HepG2 (cell line): Measurements from ENCODE around the gene MPC2. TPM values are rescaled to one million over a fixed set of nuclear protein-coding genes. Genes with fewer than 3 reads are reported as not detected.
A peak's percentile ranks its signal among the peaks of the same experiment; 100 is the strongest.

Source experiments
- ARHGAP35 ChIP-seq: sonication (generic); formaldehyde crosslinking; IDR thresholded peaks from 2 replicates; pipeline ENCODE4 v1.9.0; 2022; ENCODE audit warnings: mild to moderate bottlenecking, inconsistent platforms, moderate library complexity, missing genetic modification reagents, borderline replicate concordance
- BCL6 ChIP-seq: IDR thresholded peaks from 2 replicates; pipeline ENCODE4 v1.6.1; 2016; ENCODE audit warnings: missing genetic modification reagents, missing compliant biosample characterization
- HNF4A ChIP-seq: sonication (generic); formaldehyde crosslinking; IDR thresholded peaks from 2 replicates; pipeline ENCODE4 v1.4.0; 2020; ENCODE audit warnings: missing genetic modification reagents
- MYC ChIP-seq: sonication (generic); formaldehyde crosslinking; IDR thresholded peaks from 2 replicates; pipeline ENCODE4 v1.9.0; 2021; ENCODE audit warnings: missing genetic modification reagents, borderline replicate concordance
- NRL ChIP-seq: sonication (generic); formaldehyde crosslinking; IDR thresholded peaks from 2 replicates; pipeline ENCODE4 v1.5.0; 2020; ENCODE audit warnings: missing genetic modification reagents, mild to moderate bottlenecking, moderate library complexity, borderline replicate concordance
- PHB2 ChIP-seq: fragments of 450-650 bp; IDR thresholded peaks from 2 replicates; pipeline ENCODE4 v1.6.1; 2018; ENCODE audit not compliant: partially characterized antibody
- RCOR2 ChIP-seq: IDR thresholded peaks from 2 replicates; pipeline ENCODE4 v1.6.1; 2016; ENCODE audit warnings: missing biosample characterization, missing genetic modification reagents
- RXRB ChIP-seq: IDR thresholded peaks from 2 replicates; pipeline ENCODE4 v1.6.1; 2016; ENCODE audit warnings: borderline replicate concordance, missing genetic modification reagents, missing compliant biosample characterization
- SOX13 ChIP-seq, 3 experiments: fragments of 450-650 bp in 1 of 3; sonication (generic) in 1 of 3; formaldehyde crosslinking in 1 of 3; IDR thresholded peaks in 2 of 3; conservative IDR thresholded peaks in 1 of 3; 2 replicates each; pipeline versions ENCODE4 v1.5.0 to v1.6.1; 2016 to 2020; ENCODE audit warnings: antibody characterized with exemption in 1 of 3, mild to moderate bottlenecking in 1 of 3, missing compliant biosample characterization in 1 of 3, missing genetic modification reagents in 1 of 3, moderate library complexity in 1 of 3
- SRSF9 ChIP-seq: fragments of 200-400 bp; formaldehyde crosslinking; IDR thresholded peaks from 2 replicates; pipeline ENCODE4 v1.6.1; 2018; ENCODE audit warnings: borderline replicate concordance, mild to moderate bottlenecking, low read depth, low read length; ENCODE audit not compliant: insufficient read depth, poor library complexity, severe bottlenecking
- TBL1XR1 ChIP-seq: fragments of 150-350 bp; IDR thresholded peaks from 2 replicates; pipeline ENCODE4 v1.6.1; 2014; ENCODE audit warnings: borderline replicate concordance, low read length; ENCODE audit not compliant: partially characterized antibody
- THAP11 ChIP-seq: IDR thresholded peaks from 2 replicates; pipeline ENCODE4 v1.6.1; 2016; ENCODE audit warnings: missing biosample characterization, missing genetic modification reagents
- ZBTB1 ChIP-seq: sonication (generic); formaldehyde crosslinking; IDR thresholded peaks from 2 replicates; pipeline ENCODE4 v1.4.0; 2020; ENCODE audit warnings: missing genetic modification reagents, borderline replicate concordance
- ZFAT ChIP-seq: sonication (generic); formaldehyde crosslinking; conservative IDR thresholded peaks from 2 replicates; pipeline ENCODE4 v1.8.1; 2023; ENCODE audit warnings: missing genetic modification reagents, inconsistent platforms
- ZFP90 ChIP-seq: sonication (generic); formaldehyde crosslinking; IDR thresholded peaks from 2 replicates; pipeline ENCODE4 v1.8.0; 2022; ENCODE audit warnings: missing genetic modification reagents, mild to moderate bottlenecking, inconsistent platforms, borderline replicate concordance
- ZNF121 ChIP-seq: sonication (generic); formaldehyde crosslinking; IDR thresholded peaks from 2 replicates; pipeline ENCODE4 v1.5.0; 2020; ENCODE audit warnings: mild to moderate bottlenecking, missing genetic modification reagents
- ZNF282 ChIP-seq: fragments of 450-650 bp; IDR thresholded peaks from 2 replicates; pipeline ENCODE4 v1.6.1; 2018; ENCODE audit not compliant: partially characterized antibody
- ZNF83 ChIP-seq: sonication (generic); formaldehyde crosslinking; IDR thresholded peaks from 2 replicates; pipeline ENCODE4 v1.4.0; 2020; ENCODE audit warnings: missing genetic modification reagents, mild to moderate bottlenecking, borderline replicate concordance
- polyA plus RNA-seq, 8 experiments: library from polyadenylated mRNA; depleted of rRNA in 3 of 8; stranded (reverse) in 7 of 8; unstranded in 1 of 8; fragments of >200 nt; fragmentation: Illumina TruSeq in 4 of 8; extraction: Trizol in 4 of 8; gene quantifications; 2 replicates each; pipeline versions ENCODE4 v1.2.1 to v1.2.3, GENCODE V29; 2011 to 2016; ENCODE audit warnings: low read depth in 4 of 8, missing spikeins in 1 of 8, mixed read lengths in 1 of 8; ENCODE audit not compliant: insufficient read depth in 1 of 8
- total RNA-seq, 5 experiments: library from RNA; depleted of rRNA; stranded (reverse); fragments of >200 nt; fragmentation: Illumina TruSeq; extraction: Trizol; gene quantifications; 2 replicates each; pipeline ENCODE4 v1.2.3, GENCODE V29; 2016; ENCODE audit warnings: low read depth in 1 of 5
- TF ChIP-seq, protein P1 (sequence below): sonication (generic); formaldehyde crosslinking; IDR thresholded peaks from 2 replicates; pipeline ENCODE4 v1.8.0; 2022; ENCODE audit warnings: mild to moderate bottlenecking, missing genetic modification reagents; ENCODE audit not compliant: insufficient replicate concordance
- TF ChIP-seq, protein P2 (sequence below): sonication (generic); formaldehyde crosslinking; IDR thresholded peaks from 2 replicates; pipeline ENCODE4 v1.4.0; 2020; ENCODE audit warnings: mild to moderate bottlenecking, missing genetic modification reagents
- TF ChIP-seq, protein P3 (sequence below): sonication (generic); formaldehyde crosslinking; IDR thresholded peaks from 2 replicates; pipeline ENCODE4 v1.4.0; 2020; ENCODE audit warnings: low read depth, mild to moderate bottlenecking, missing genetic modification reagents

Gene MPC2
- total and polyA plus RNA-seq, 2 of the 13 experiments (the other 11 are each of a cell fraction or from before 2014, with no cell fraction given) = 38.8 to 136 TPM

DNA sequence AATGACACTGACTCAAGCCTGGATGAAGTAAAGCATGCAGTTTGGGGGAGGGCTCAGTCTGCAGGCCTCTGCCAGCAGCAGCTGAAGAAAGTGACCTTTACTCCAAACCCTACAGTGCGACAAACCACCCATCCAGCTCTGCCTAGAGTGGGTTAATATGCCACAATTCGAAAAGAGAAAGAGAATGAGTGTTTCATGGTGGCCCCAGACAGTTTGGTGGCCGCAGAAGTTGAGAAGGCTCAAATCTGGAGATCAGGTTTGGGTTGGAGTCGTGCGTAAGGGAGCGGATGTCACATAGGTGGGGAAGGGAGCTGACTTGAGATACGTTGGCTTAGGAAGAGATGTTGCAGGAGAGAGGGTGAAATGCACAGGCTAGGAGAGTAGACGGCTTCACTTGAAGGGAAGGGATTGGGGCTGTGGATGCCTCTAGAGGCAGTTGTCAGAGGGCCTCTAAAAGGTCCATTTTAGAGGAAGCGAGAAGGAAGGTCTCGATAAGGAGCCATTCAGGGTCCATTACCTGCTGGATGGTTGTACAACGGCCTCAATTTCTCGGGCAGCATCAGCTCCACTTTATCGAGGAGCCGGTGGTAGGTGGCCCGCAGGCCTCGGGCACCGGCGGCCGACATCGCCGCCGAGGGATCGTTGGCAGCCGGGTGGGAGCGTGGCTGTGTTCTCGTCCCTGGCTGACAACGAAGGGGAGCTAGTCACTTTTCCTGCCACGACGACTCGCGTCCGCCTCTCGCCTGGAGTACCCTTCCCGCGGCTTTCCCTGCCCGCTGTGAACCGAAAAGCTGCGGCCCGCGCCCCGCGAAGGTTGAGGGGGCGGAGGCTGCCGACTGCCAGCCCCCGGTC lies 1.4 kb downstream of the MPC2 start (continued):
- TF ChIP-seq, protein P1, sequence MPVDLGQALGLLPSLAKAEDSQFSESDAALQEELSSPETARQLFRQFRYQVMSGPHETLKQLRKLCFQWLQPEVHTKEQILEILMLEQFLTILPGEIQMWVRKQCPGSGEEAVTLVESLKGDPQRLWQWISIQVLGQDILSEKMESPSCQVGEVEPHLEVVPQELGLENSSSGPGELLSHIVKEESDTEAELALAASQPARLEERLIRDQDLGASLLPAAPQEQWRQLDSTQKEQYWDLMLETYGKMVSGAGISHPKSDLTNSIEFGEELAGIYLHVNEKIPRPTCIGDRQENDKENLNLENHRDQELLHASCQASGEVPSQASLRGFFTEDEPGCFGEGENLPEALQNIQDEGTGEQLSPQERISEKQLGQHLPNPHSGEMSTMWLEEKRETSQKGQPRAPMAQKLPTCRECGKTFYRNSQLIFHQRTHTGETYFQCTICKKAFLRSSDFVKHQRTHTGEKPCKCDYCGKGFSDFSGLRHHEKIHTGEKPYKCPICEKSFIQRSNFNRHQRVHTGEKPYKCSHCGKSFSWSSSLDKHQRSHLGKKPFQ (CRISPR knock-in tag) = no peak
- TF ChIP-seq THAP11 = no peak
- no peak for TF ChIP-seq ZNF121 (CRISPR knock-in tag)
- peak; percentile 72 for TF ChIP-seq HNF4A (CRISPR knock-in tag)
- TF ChIP-seq, protein P2, sequence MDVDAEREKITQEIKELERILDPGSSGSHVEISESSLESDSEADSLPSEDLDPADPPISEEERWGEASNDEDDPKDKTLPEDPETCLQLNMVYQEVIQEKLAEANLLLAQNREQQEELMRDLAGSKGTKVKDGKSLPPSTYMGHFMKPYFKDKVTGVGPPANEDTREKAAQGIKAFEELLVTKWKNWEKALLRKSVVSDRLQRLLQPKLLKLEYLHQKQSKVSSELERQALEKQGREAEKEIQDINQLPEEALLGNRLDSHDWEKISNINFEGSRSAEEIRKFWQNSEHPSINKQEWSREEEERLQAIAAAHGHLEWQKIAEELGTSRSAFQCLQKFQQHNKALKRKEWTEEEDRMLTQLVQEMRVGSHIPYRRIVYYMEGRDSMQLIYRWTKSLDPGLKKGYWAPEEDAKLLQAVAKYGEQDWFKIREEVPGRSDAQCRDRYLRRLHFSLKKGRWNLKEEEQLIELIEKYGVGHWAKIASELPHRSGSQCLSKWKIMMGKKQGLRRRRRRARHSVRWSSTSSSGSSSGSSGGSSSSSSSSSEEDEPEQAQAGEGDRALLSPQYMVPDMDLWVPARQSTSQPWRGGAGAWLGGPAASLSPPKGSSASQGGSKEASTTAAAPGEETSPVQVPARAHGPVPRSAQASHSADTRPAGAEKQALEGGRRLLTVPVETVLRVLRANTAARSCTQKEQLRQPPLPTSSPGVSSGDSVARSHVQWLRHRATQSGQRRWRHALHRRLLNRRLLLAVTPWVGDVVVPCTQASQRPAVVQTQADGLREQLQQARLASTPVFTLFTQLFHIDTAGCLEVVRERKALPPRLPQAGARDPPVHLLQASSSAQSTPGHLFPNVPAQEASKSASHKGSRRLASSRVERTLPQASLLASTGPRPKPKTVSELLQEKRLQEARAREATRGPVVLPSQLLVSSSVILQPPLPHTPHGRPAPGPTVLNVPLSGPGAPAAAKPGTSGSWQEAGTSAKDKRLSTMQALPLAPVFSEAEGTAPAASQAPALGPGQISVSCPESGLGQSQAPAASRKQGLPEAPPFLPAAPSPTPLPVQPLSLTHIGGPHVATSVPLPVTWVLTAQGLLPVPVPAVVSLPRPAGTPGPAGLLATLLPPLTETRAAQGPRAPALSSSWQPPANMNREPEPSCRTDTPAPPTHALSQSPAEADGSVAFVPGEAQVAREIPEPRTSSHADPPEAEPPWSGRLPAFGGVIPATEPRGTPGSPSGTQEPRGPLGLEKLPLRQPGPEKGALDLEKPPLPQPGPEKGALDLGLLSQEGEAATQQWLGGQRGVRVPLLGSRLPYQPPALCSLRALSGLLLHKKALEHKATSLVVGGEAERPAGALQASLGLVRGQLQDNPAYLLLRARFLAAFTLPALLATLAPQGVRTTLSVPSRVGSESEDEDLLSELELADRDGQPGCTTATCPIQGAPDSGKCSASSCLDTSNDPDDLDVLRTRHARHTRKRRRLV (CRISPR knock-in tag) = peak; percentile 49; the same call in 1 of the 2 replicates
- no peak for TF ChIP-seq ZNF83 (CRISPR knock-in tag)
- no peak; the same call in 1 of the 2 replicates for TF ChIP-seq RXRB
- TF ChIP-seq MYC (CRISPR knock-in tag) = no peak
- TF ChIP-seq RCOR2 (CRISPR knock-in tag) = no peak
- TF ChIP-seq, protein P3, sequence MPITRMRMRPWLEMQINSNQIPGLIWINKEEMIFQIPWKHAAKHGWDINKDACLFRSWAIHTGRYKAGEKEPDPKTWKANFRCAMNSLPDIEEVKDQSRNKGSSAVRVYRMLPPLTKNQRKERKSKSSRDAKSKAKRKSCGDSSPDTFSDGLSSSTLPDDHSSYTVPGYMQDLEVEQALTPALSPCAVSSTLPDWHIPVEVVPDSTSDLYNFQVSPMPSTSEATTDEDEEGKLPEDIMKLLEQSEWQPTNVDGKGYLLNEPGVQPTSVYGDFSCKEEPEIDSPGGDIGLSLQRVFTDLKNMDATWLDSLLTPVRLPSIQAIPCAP (CRISPR knock-in tag) = no peak
- no peak for TF ChIP-seq TBL1XR1
- peak; percentile 74; the same call in 1 of the 2 replicates for TF ChIP-seq ZFP90 (CRISPR knock-in tag)
- TF ChIP-seq ZFAT = peak; percentile 73; the same call in 1 of the 2 replicates
- TF ChIP-seq ZBTB1 (CRISPR knock-in tag) = no peak
- TF ChIP-seq NRL (CRISPR knock-in tag) = 0 out of 2 replicates have a peak, but pooled peaks have one; percentile 28
- 0 out of 2 replicates have a peak, but pooled peaks have one; percentile 14 for TF ChIP-seq BCL6 (CRISPR knock-in tag)
- TF ChIP-seq SRSF9 = no peak
- TF ChIP-seq SOX13 (IDR thresholded peaks at IDR 0.05) = no peak
- TF ChIP-seq SOX13 (CRISPR knock-in tag; conservative IDR thresholded peaks at IDR 0.05 in 1 of 2, IDR thresholded peaks at IDR 0.05 in 1 of 2) = no peak
- no peak for TF ChIP-seq PHB2
- TF ChIP-seq ZNF282 = no peak
- no peak; the same call in 1 of the 2 replicates for TF ChIP-seq ARHGAP35 (CRISPR knock-in tag)
